CD4-positive, alpha-beta memory T cell (primary cell): Measurements from ENCODE around the gene PRUNE2. TPM values are rescaled to one million over a fixed set of nuclear protein-coding genes. Genes with fewer than 3 reads are reported as not detected.
A peak's percentile ranks its signal among the peaks of the same experiment; 100 is the strongest.

Experiments
- CTCF ChIA-PET: fragments of 350-600 bp; sonication (Branson Sonifier 250); formaldehyde crosslinking; loops from one replicate; lab custom pipeline; 2021; ENCODE audit warnings: inconsistent platforms; ENCODE audit not compliant: partially characterized antibody; lab: Charles Lee
- POLR2A ChIA-PET: fragments of 350-600 bp; sonication (Branson Sonifier 250); formaldehyde crosslinking; loops from one replicate; lab custom pipeline; 2021; ENCODE audit not compliant: partially characterized antibody; lab: Charles Lee
- DNase-seq, 5 donors: peaks; one replicate each; pipeline versions ENCODE4 v3.0.0 to v3.0.0-alpha.2; 2020 to 2022; ENCODE audit warnings: mixed read lengths in 1 of 5
- H3K27ac ChIP-seq: one replicate; pipeline ENCODE4 v1.7.0; 2013; ENCODE audit warnings: low read depth, low read length
- H3K27me3 ChIP-seq: 2 replicates; pipeline ENCODE4 v1.7.0; 2013; ENCODE audit warnings: mild to moderate bottlenecking, low read length, moderate library complexity; ENCODE audit not compliant: insufficient read depth
- H3K36me3 ChIP-seq: 2 replicates; pipeline ENCODE4 v1.7.0; 2013; ENCODE audit warnings: mild to moderate bottlenecking, low read length, moderate library complexity; ENCODE audit not compliant: insufficient read depth
- H3K4me1 ChIP-seq: 2 replicates; pipeline ENCODE4 v1.7.0; 2013; ENCODE audit warnings: mild to moderate bottlenecking, low read length, moderate library complexity; ENCODE audit not compliant: insufficient read depth
- H3K4me3 ChIP-seq, 2 donors: one replicate each; pipeline ENCODE4 v1.7.0; 2013; ENCODE audit warnings: low read length in 2 of 2, mild to moderate bottlenecking in 1 of 2
- H3K9me3 ChIP-seq, 2 donors: one replicate each; pipeline ENCODE4 v1.7.0; 2013; ENCODE audit warnings: low read length in 2 of 2, control low read depth in 1 of 2; ENCODE audit not compliant: control insufficient read depth in 1 of 2
- H3K27ac Mint-ChIP-seq, 7 donors: one replicate each; pipeline ENCODE4 v1.8.0; 2020 to 2021; ENCODE audit warnings: mixed read lengths in 7 of 7, mild to moderate bottlenecking in 6 of 7, inconsistent platforms in 3 of 7, moderate library complexity in 3 of 7
- H3K27me3 Mint-ChIP-seq, 2 donors: one replicate each; pipeline ENCODE4 v1.8.0; 2020 to 2021; ENCODE audit warnings: mixed read lengths in 2 of 2
- H3K36me3 Mint-ChIP-seq, 2 donors: one replicate each; pipeline ENCODE4 v1.8.0; 2020 to 2021; ENCODE audit warnings: mixed read lengths in 2 of 2, inconsistent platforms in 1 of 2, mild to moderate bottlenecking in 1 of 2
- H3K4me1 Mint-ChIP-seq, 4 donors: one replicate each; pipeline ENCODE4 v1.8.0; 2020 to 2021; ENCODE audit warnings: mixed read lengths in 4 of 4, mild to moderate bottlenecking in 1 of 4
- H3K4me3 Mint-ChIP-seq, 8 donors: one replicate each; pipeline ENCODE4 v1.8.0; 2020 to 2021; ENCODE audit warnings: mixed read lengths in 8 of 8, mild to moderate bottlenecking in 7 of 8, moderate library complexity in 6 of 8, inconsistent platforms in 3 of 8
- H3K9me3 Mint-ChIP-seq, 8 donors: one replicate each; pipeline ENCODE4 v1.8.0; 2020 to 2021; ENCODE audit warnings: mixed read lengths in 8 of 8, mild to moderate bottlenecking in 5 of 8, inconsistent platforms in 3 of 8, moderate library complexity in 1 of 8
- intact Hi-C: fragments of 100-400 bp; cut with micrococcal nuclease; formaldehyde crosslinking; loops from one replicate; pipeline ENCODE4 v1.15.1; 2023
- polyA plus RNA-seq, 2 donors: library from polyadenylated mRNA; unstranded; fragments of 300-500 nt; fragmentation: Illumina TruSeq; gene quantifications; one replicate each; pipeline ENCODE4 v1.2.3, GENCODE V29; 2021
- total RNA-seq, 2 experiments: library from RNA; stranded (reverse); gene quantifications; one replicate each; pipeline ENCODE4 v1.2.3, GENCODE V29; 2021

Gene PRUNE2
- total and polyA plus RNA-seq, 4 experiments from 2014 or later = 0.22 to 0.42 TPM; not detected in 2

- Mint-ChIP-seq H3K27ac (no peak overlapping the region), H3K36me3 (no peaks in the 10 kb centered on the region), H3K27me3 (peaks cover 11 to 22% of the 10 kb centered on the region in 2 donors), H3K9me3 (no peaks in the 10 kb centered on the region), H3K4me1 (peaks cover 0 to 1% (median 0%) of the 10 kb centered on the region in 4 donors), H3K4me3 (no peak overlapping the region)
- POLR2A ChIA-PET = no interaction called here
- H3K4me1 ChIP-seq = no peaks in the 10 kb centered on the region
- intact Hi-C loops = no loop called here
- H3K9me3 ChIP-seq = no peaks in the 10 kb centered on the region
- no peaks in the 10 kb centered on the region for H3K27me3 ChIP-seq
- CTCF ChIA-PET = interaction anchor here (0.7 to 1.6 kb wide), 2 partner anchors 12 to 14 kb away, joined by 3 read pairs; no protein-coding TSS in a partner anchor
- H3K36me3 ChIP-seq = no peaks in the 10 kb centered on the region
- no peak overlapping the region for H3K4me3 ChIP-seq
- no peak for DNase-seq
- no peak overlapping the region for H3K27ac ChIP-seq
These were observed 188.3 kb downstream of the PRUNE2 start for GRCh38 chr9:76717613-76718012.

GRCh38 chr9:76717176-76717575, 188.7 kb downstream of the PRUNE2 start:
- H3K27me3 Mint-ChIP-seq = peaks cover 11 to 24% of the 10 kb centered on the region in 2 donors
- H3K27ac ChIP-seq = no peak overlapping the region
- no peaks in the 10 kb centered on the region for H3K27me3 ChIP-seq
- intact Hi-C loops = no loop called here
- no peak for DNase-seq
- H3K27ac Mint-ChIP-seq = no peak overlapping the region
- no peaks in the 10 kb centered on the region for H3K36me3 Mint-ChIP-seq
- POLR2A ChIA-PET = no interaction called here
- H3K9me3 ChIP-seq = no peaks in the 10 kb centered on the region
- CTCF ChIA-PET = interaction anchor here (0.7 kb wide), 1 partner anchor 14 kb away, joined by 3 read pairs; no protein-coding TSS in a partner anchor
- H3K36me3 ChIP-seq = no peaks in the 10 kb centered on the region
- peaks cover 0 to 1% (median 0%) of the 10 kb centered on the region in 4 donors for H3K4me1 Mint-ChIP-seq
- H3K9me3 Mint-ChIP-seq = no peaks in the 10 kb centered on the region
- no peak overlapping the region for H3K4me3 Mint-ChIP-seq
- H3K4me3 ChIP-seq = no peak overlapping the region
- H3K4me1 ChIP-seq = no peaks in the 10 kb centered on the region

GRCh38 chr9:76716085-76716672, 189.7 kb downstream of the PRUNE2 start:
- H3K9me3 Mint-ChIP-seq = no peaks in the 10 kb centered on the region
- ChIA-PET CTCF (no interaction called here), POLR2A (no interaction called here)
- H3K27ac Mint-ChIP-seq = no peak overlapping the region
- Histone ChIP-seq H3K4me3 (no peak overlapping the region), H3K36me3 (no peaks in the 10 kb centered on the region), H3K27ac (no peak overlapping the region), H3K27me3 (no peaks in the 10 kb centered on the region), H3K4me1 (no peaks in the 10 kb centered on the region), H3K9me3 (no peaks in the 10 kb centered on the region)
- H3K4me1 Mint-ChIP-seq = peaks cover 0 to 1% (median 0%) of the 10 kb centered on the region in 4 donors
- DNase-seq = no peak
- no peaks in the 10 kb centered on the region for H3K36me3 Mint-ChIP-seq
- intact Hi-C loops = no loop called here
- H3K27me3 Mint-ChIP-seq = peaks cover 11 to 24% of the 10 kb centered on the region in 2 donors
- no peak overlapping the region for H3K4me3 Mint-ChIP-seq

- no peak overlapping the region for H3K4me3 Mint-ChIP-seq
- no peak for DNase-seq
- no peaks in the 10 kb centered on the region for H3K4me1 Mint-ChIP-seq
These were observed 192.5 kb downstream of the PRUNE2 start for GRCh38 chr9:76713381-76713780.

GRCh38 chr9:76709020-76709419, 196.9 kb downstream of the PRUNE2 start:
- Mint-ChIP-seq H3K27me3 (peaks cover 8 to 38% of the 10 kb centered on the region in 2 donors), H3K9me3 (no peaks in the 10 kb centered on the region), H3K36me3 (no peaks in the 10 kb centered on the region), H3K4me3 (no peak overlapping the region), H3K4me1 (peaks cover 0 to 6% (median 3%) of the 10 kb centered on the region in 4 donors), H3K27ac (no peak overlapping the region)
- no peaks in the 10 kb centered on the region for H3K9me3 ChIP-seq
- ChIA-PET CTCF (interaction anchor here (1.3 kb wide), 1 partner anchor 264 kb away, joined by 3 read pairs; no protein-coding TSS in a partner anchor), POLR2A (no interaction called here)
- H3K4me1 ChIP-seq = no peaks in the 10 kb centered on the region
- no peak overlapping the region for H3K27ac ChIP-seq
- intact Hi-C loops = no loop called here
- DNase-seq = no peak
- no peak overlapping the region for H3K4me3 ChIP-seq
- no peaks in the 10 kb centered on the region for H3K27me3 ChIP-seq
- no peaks in the 10 kb centered on the region for H3K36me3 ChIP-seq

More at GRCh38 chr9:76713381-76713780, 192.5 kb downstream of the PRUNE2 start:
- Histone ChIP-seq H3K9me3 (no peaks in the 10 kb centered on the region), H3K27ac (no peak overlapping the region), H3K36me3 (no peaks in the 10 kb centered on the region), H3K4me1 (no peaks in the 10 kb centered on the region), H3K4me3 (no peak overlapping the region), H3K27me3 (no peaks in the 10 kb centered on the region)
- intact Hi-C loops = no loop called here
- H3K36me3 Mint-ChIP-seq = no peaks in the 10 kb centered on the region
- POLR2A ChIA-PET = no interaction called here
- CTCF ChIA-PET = interaction anchor here (1.0 to 2.4 kb wide), 3 partner anchors 9 to 55 kb away, joined by 3 to 8 read pairs (median 4); no protein-coding TSS in a partner anchor
- H3K27me3 Mint-ChIP-seq = peaks cover 5 to 33% of the 10 kb centered on the region in 2 donors
- H3K9me3 Mint-ChIP-seq = no peaks in the 10 kb centered on the region
- H3K27ac Mint-ChIP-seq = peak overlapping the region in 1 of 7 donors; percentile 13

GRCh38 chr9:76707510-76707909, 198.4 kb downstream of the PRUNE2 start:
- no peaks in the 10 kb centered on the region for H3K9me3 ChIP-seq
- H3K27me3 Mint-ChIP-seq = peaks cover 8 to 32% of the 10 kb centered on the region in 2 donors
- H3K36me3 Mint-ChIP-seq = no peaks in the 10 kb centered on the region
- DNase-seq = no peak
- peaks cover 0 to 6% (median 3%) of the 10 kb centered on the region in 4 donors for H3K4me1 Mint-ChIP-seq
- H3K27me3 ChIP-seq = no peaks in the 10 kb centered on the region
- ChIA-PET CTCF (interaction anchor here (0.9 to 7.0 kb wide), 5 partner anchors 49 to 306 kb away, joined by 3 to 71 read pairs (median 3); no protein-coding TSS in a partner anchor), POLR2A (no interaction called here)
- H3K4me3 Mint-ChIP-seq = no peak overlapping the region
- H3K27ac Mint-ChIP-seq = no peak overlapping the region
- no peak overlapping the region for H3K27ac ChIP-seq
- no peaks in the 10 kb centered on the region for H3K4me1 ChIP-seq
- intact Hi-C loops = no loop called here
- no peaks in the 10 kb centered on the region for H3K36me3 ChIP-seq
- H3K9me3 Mint-ChIP-seq = no peaks in the 10 kb centered on the region
- no peak overlapping the region for H3K4me3 ChIP-seq

GRCh38 chr9:76704593-76705204, 201.2 kb downstream of the PRUNE2 start:
- H3K36me3 Mint-ChIP-seq = no peaks in the 10 kb centered on the region
- intact Hi-C loops = loop anchor here (1.0 kb wide), 1 partner anchor 301 kb away; no protein-coding TSS in a partner anchor
- no peaks in the 10 kb centered on the region for H3K9me3 ChIP-seq
- ChIA-PET CTCF (interaction anchor here (0.7 to 7.0 kb wide), 20 partner anchors 9 to 1439 kb away, joined by 3 to 71 read pairs (median 6); partner anchors contain the start of genes GCNT1 and RFK), POLR2A (interaction anchor here (1.6 kb wide), 1 partner anchor 310 kb away, joined by 4 read pairs; the partner anchor contains the start of gene RFK)
- H3K9me3 Mint-ChIP-seq = no peaks in the 10 kb centered on the region
- no peaks in the 10 kb centered on the region for H3K36me3 ChIP-seq
- peaks cover 0 to 6% (median 3%) of the 10 kb centered on the region in 4 donors for H3K4me1 Mint-ChIP-seq
- DNase-seq = peak in 4 of 5 donors; percentile 46 to 56 (median 50)
- H3K27ac ChIP-seq = no peak overlapping the region
- H3K4me1 ChIP-seq = no peaks in the 10 kb centered on the region
- H3K27ac Mint-ChIP-seq = no peak overlapping the region
- H3K4me3 Mint-ChIP-seq = no peak overlapping the region
- no peaks in the 10 kb centered on the region for H3K27me3 ChIP-seq
- H3K4me3 ChIP-seq = no peak overlapping the region
- H3K27me3 Mint-ChIP-seq = peaks cover 10 to 29% of the 10 kb centered on the region in 2 donors
